GM18867 (cell line): ENCODE results near the gene EML4.

ENCODE experiments used
- ATAC-seq: cut with Tn5 transposase; IDR thresholded peaks from one replicate; pipeline ENCODE4 v1.9.1; 2021; ENCODE audit warnings: mild to moderate bottlenecking, moderate library complexity; ENCODE audit not compliant: unreplicated experiment

Gene EML4

GRCh38 chr2:42218712-42219111 is 49.6 kb downstream of the EML4 start:
- no peak for ATAC-seq

GRCh38 chr2:42219160-42219559 is 50.0 kb downstream of the EML4 start:
- ATAC-seq = no peak

DNA sequence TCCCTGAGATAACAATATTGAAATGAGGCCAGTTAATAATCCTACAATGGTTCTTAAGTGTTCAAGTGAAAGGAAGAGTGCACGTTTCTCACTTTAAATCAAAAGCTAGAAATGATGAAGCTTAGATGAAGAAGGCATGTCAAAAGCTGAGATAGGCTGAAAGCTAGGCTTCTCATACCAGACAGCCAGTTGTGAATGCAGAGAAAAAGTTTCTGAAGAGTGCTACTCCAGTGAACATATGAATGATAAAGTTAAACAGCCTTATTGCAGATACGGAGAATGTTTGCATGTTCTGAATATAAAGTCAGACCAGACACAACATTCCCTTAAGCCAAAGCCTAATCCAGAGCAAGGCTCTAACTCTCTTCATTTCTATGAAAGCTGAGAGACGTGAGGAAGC is 51.4 kb downstream of the EML4 start:
- ATAC-seq = no peak

DNA sequence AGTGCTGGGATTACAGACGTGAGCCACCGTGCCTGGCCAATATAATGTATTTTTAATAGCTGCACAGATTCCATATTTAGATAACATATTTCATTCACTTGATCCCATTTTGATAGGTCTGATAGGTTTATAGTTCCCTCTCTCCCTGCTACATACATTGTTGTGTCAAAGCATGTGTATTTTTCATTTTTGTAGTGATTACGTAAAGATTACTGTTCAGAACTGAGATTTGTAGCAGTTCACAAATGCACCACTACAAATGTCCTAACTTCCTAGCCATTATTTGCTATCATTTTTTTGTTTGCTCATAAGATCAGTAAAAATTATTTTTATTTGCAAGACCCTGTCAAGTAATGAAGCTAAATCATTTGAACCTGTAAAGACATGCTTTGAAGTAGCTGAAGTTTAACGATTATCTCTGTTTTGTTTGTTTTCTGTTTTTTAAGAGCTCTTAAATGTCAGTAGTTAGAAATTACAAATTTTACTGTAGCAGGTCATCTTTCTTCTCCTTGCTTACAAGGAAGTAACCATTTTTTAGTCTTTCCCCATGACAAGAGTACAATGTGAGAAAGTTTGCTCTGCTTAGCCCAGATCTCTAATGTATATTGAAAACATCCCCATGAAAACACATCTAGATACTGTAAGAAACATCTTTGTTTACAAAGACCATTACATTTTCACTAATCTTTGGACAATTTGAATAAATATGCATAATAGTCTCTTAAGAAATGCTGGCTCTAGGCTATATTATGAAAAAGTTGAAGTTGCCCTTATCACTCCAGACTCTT is 54.1 kb downstream of the EML4 start:
- no peak for ATAC-seq

GRCh38 chr2:42223855-42224268 is 54.7 kb downstream of the EML4 start:
- ATAC-seq = no peak

GRCh38 chr2:42224422-42225067 is 55.4 kb downstream of the EML4 start:
- ATAC-seq = no peak

DNA sequence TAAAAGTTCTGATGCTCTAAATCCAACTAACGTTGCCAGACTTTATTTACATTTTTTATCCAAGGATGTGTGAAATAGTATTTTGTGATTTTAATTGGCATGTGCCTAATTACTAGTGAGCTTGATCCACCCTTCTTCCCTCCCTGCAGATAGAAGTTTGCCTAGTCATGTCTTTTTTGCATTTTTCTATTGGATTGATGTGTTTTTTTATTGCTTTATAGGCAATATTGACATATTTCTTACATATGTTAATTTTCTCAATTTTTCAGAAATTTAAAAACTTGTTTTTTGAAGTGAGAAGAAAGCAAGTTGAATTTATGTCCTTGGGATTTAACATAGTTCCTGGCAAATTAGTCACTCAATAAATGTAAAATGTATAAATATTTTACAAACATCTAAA is 56.4 kb downstream of the EML4 start:
- no peak for ATAC-seq

DNA sequence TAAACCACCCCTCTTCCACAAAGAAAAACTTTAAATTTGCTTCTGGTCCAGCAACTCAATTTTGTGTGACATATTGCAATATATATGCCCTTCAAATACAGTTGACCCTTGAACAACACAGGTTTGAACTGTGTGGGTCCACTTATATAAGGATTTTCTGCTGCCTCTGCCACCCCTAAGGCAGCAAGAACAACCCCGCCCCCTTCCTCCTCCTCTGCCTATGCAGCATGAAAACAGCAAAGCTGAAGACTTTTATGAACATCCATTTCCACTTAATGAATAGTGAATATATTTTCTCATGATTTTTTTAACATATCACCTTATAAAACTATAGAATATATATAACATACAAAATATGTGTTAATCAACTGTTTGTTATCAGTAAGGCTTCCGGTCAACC is 58.3 kb downstream of the EML4 start:
- no peak for ATAC-seq

DNA sequence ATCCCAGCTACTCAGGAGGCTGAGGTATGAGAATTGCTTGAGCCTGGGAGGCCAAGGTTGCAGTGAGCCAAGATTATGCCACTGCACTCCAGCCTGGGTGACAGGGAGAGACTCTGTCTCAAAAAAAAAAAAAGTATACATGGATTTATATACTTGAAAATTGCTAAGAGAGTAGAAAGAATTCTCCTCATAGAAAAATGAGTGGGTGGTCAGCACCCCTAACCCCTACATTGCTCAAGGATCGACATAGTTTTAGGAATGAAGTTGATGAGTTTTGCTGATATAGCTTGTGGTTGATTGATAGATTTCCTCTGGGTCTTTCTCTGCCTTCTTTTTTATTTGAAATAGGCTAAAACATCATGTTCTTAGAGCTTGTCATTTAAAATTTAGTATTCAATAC is 58.9 kb downstream of the EML4 start:
- no peak for ATAC-seq

- no peak for ATAC-seq
Measured at GRCh38 chr2:42229949-42230348, 60.8 kb downstream of the EML4 start.

GRCh38 chr2:42230891-42231290 is 61.7 kb downstream of the EML4 start:
- no peak for ATAC-seq

GRCh38 chr2:42232024-42232423 is 62.9 kb downstream of the EML4 start:
- ATAC-seq = no peak

DNA sequence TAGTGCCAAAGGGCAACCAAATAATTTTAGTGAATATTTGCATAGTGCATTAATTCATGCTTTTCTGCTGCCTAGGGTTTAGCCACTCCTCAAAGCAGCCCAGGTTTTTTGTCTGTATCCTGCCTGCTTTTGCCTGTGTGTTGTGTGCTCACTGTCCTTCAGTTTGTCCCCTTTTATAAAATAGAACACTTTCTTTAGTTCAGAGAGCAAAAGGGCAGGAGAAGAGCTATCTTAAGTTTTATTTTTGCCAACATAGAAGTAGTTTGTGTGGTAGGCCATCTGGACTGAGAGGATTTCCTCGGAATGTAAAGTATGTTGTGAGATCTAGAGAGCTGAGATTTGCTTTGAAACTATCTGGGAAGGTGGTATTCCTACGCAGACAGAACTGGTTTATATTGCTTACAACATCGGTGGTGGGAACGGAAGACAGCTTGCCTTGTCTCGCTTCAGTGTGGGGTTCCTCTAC is 64.9 kb downstream of the EML4 start:
- no peak for ATAC-seq

- ATAC-seq = no peak
Measured at GRCh38 chr2:42236911-42237310, 67.8 kb downstream of the EML4 start.

GRCh38 chr2:42238644-42239288 is 69.6 kb downstream of the EML4 start:
- ATAC-seq = peak; percentile 70

- ATAC-seq = no peak
Measured at GRCh38 chr2:42239289-42239661, 70.1 kb downstream of the EML4 start.

DNA sequence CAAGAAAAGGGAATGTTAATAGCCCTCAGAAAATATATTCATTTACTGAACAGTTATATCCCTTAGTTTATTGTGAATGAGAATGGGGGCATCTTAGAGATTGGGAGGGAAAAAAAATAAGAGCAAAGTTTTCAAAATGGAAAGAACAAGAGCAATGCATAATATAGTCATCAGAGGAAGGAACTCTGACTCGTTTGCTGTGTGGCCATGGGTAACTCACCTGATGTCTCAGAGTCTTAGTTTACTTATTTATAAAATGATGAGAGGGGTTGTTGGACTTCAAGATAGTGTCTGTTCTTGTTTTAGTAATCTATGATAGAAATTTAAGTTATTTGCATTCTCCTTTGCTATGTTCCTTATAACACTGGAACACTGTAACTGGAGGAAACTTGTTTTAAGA is 70.7 kb downstream of the EML4 start:
- ATAC-seq = no peak

DNA sequence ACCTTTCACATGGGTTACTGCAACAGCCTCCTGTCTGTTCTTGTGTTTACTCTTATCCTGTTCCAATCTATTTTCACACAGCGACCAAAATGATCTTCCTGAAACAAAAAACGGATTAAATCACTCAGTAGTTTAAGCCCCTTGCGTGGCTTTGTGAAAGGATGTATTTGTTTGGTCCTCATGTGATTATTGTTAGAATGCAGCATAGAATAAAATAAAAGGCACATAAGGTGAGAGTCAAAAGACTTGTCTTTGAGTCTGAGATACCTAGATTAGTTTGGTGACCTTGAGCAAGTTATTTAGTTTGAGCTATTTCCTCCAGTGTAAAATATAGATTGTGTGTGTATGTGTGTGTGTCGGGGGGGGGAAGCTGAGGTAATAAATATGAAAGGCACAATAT is 72.4 kb downstream of the EML4 start:
- ATAC-seq = no peak

DNA sequence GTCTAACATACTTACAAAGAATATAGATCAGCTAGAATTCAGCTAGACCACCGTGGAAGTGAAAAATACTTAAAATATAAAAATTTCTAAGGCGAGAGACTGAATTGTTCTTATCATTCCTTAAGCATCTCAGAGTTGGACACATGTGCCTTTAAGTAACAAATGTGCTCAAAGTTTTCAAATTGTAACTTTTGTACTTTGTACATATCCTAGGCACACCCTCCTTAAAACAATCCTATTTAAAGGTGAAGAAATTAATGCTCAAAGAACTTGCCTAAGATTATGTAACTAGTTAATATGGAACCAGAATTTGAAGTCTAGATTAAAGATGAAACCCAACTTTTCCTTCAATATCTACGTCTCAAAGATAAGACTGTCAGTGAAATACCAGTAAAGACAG is 74.1 kb downstream of the EML4 start:
- no peak for ATAC-seq

- ATAC-seq = no peak
Measured at GRCh38 chr2:42244520-42244919, 75.4 kb downstream of the EML4 start.

- no peak for ATAC-seq
Measured at GRCh38 chr2:42245396-42245795, 76.2 kb downstream of the EML4 start.

GRCh38 chr2:42246562-42246961 is 77.4 kb downstream of the EML4 start:
- no peak for ATAC-seq
